NOMO-1 treated with dmso at 0.1 percent for 144 hours (cell line): ENCODE measurements around the gene CALN1.
A peak's percentile ranks its signal among the peaks of the same experiment; 100 is the strongest.
"Not testable (repeated sequence)": the region's sequence is repeated elsewhere in the genome, so short reads cannot be mapped to it uniquely, and the experiment has no call there.

Experiments
- DNase-seq: peaks from one replicate; lab custom pipeline; 2025; ENCODE audit not compliant: unreplicated experiment; lab: John Stamatoyannopoulos, UW

Gene CALN1

DNA sequence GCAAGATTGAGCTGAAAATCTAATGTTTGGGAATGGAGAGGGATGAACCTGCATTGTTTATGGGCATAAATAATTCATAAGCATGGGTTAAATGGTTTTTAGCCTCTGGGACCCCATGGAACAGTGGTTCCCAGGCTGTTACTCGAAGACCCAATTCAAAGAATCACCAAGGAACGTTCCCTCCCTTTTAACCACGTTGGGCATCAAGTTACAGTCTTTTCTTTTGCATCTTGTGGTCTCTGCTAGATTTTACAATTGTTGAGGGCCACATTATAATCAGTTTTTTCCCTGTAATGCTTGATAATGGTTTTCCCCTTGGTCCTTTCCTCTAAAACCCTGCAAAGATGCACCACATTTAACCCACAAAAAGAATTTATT lies 2.5 kb downstream of the CALN1 start:
- DNase-seq = no peak

DNA sequence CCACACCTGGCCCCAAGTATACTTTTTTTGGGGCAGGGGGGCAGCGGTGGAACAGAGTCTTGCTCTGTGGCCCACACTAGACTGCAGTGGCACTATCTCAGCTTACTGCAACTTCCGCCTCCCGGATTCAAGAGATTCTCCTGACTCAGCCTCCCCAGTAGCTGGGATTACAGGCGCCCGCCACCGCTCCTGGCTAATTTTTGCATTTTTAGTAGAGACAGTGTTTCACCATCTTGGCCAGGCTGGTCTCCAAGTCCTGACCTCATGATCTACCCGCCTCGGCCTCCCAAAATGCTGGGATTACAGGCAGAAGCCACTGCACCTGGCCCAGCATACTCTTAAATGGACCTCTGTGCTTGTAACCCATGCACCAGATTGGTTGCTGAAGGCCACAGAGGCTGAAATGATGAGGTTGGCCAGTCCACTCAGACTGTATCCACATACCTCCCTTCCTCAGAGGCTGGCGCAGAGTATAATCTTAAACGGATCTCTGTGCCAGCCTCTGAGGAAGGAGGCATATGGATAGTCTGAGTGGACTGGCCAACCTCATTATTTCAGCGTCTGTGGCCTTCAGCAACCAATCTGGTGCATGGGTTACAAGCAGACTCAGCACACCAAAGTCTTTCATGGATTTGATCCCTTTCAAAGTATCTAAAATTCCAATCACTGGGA lies 3.0 kb downstream of the CALN1 start:
- no peak for DNase-seq

DNA sequence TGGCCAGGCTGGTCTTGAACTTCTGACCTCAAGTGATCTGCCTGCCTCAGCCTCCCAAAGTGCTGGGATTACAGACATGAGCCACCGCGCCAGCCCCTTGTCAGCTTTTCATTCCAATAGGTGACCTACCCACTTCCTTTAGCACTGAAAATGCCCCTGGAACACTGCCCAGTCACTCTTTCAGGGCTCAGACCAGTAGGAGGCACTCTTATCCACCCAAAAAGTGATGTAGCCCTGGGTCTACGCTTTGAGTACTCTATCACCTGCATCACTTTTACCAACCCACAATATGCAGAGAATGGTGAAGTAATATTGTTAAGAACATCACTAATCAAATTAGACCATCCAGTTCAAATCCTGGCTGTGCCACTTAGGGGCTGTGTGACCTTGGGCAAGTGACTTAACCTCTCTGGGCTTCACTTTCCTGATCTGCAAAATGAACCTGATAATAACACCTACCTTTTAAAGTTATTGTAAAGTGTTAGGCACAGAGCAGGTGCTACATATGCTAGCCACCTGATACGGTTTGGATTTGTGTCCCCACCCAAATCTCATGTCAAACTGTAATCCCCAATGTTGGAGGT lies 5.2 kb downstream of the CALN1 start:
- no peak for DNase-seq

DNA sequence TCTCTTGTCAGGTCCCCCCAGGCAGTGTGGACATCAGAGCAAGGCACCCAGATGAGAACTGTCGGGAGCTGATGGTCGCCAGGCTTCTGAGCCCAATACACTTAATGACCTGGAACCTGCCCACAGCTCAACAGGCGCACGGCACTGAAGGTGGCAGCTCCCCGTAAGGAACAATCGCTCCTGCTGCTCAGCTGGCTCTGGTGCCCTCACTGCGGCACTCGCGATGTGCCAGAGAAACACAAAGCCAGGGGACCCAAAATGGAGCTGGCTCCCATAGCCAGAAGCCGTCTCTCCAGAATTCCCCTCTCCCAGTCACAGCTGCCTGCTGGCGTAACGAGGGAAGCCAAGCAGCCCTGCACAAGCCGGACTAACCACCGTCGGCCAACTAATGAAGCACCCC lies 6.3 kb downstream of the CALN1 start:
- no peak for DNase-seq

DNA sequence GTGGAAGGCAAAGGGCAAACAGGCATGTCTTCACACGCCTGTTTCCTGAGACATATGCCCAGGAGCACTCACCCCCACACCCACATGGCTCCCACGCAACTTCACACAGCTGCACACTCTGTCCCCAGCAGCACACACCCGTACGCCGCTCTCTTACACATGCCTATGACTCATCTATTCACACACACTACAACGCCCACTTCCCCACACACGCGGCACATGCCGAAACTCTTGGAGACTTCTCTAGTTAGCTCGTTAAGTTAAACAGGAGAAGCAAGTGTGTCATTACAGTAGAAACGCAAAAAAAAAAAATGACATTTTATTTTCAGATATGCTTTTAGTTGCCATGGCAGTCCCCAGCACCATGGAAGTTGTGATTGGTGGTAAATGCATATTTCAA lies 6.7 kb downstream of the CALN1 start:
- DNase-seq = peak; percentile 75

DNA sequence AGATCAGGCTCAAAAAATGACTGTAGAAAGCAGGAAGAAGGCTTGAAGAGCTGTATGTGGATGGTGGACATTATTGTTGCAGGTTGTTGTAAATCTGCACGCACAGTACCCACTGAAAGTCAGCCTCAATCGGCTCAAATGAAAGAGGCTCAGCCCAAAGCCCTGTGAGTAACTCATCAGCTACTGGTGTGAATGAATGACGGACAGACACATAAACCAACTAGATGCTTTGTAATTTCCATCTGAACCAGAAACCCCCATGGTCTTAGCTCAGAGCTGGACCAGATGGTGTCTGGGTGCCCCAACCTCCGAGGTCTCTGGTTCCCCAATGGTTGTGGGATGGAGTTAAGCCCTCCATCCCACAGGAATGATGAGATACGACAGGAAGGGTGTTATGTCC lies 7.4 kb downstream of the CALN1 start:
- DNase-seq = no peak

DNA sequence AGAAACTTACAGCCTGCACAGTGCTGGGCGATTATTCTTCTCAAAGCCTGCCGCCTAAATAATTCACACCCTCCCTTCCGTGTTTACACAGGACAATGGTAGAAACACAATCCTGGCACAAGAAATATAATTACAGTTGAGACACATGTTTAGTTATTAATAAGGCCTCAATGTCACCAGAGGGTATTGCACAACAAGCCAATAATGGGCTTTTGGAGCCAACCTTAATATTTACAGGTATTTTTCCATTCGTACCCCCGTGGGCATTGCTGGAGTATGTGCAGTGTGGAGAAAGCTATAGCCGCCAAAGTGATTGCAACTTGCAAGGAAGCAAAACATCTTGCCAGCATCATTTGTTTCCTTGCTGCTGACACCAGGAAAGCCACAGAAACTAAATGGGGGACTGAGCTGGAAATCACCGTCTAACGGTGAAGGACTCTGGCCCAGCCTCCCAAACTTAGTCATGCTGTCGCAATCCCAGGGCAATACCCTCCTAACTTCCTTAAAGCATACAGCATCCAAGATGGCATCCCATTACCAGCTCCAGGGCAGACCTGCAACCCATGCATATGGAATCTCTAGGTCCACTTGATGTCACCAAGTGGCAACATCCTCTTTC lies 8.6 kb downstream of the CALN1 start:
- DNase-seq = peak; percentile 69

DNA sequence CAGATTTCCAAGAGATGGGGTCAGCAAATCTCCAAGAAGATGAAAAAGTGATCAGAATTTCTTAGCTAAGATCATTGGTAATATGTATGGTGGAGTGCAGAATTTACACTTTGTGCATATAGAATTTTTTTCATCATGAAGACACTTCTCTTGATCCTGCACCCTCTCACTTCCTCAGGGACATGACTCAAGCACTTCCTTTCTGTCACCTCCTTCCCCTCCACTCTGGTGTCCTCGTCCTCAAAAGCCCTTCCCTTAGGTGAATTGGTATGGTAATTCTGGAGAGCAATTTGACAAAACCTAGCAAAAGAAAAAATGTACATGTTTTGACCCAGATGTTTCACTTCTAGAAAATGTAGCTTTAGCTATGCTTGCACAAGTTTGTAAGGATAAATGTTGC lies 18.1 kb downstream of the CALN1 start:
- DNase-seq = peak; percentile 27

DNA sequence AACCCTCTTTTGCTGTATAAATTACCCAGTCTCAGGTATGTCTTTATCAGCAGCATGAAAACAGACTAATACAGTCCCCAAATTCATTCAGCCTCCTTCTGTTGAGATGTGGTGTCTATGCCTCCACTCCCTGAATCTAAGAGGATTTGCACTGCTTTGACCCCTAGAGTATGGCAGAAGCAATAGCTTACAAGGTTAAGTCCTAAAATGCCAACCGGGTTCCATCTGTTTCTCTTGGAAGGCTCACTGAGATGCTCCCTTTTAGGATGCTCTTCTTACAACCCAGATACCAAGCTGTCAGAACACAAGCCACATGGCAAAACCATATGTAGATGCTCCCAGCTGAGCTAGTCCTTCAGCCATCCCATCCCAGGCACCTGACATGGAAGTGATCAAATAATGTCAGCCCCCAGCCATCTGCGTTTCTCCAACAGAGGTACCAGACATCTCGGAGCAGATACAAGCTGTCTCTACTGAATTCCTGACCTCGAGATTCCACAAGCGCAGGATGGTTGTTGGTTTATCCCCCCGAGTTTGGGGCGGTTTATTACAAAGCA lies 20.2 kb downstream of the CALN1 start:
- no peak for DNase-seq

DNA sequence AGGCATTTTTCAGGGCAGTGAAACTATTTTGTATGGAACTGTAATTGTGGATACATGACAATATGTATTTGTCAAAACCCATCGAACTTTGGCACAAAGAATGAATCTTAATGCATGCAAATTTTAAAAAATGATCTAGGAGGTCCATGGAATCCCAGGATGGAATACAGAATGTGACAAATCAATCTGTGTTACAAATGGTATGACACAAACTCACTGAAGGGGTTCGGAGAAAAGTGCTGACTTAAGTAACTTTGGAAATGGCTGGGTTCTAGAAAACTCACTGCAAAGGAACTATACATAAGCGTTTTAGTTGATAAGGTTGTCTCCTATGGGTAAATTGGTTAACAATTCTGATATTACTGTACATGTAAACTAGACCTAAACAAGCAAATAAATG lies 26.0 kb downstream of the CALN1 start:
- no peak for DNase-seq

DNA sequence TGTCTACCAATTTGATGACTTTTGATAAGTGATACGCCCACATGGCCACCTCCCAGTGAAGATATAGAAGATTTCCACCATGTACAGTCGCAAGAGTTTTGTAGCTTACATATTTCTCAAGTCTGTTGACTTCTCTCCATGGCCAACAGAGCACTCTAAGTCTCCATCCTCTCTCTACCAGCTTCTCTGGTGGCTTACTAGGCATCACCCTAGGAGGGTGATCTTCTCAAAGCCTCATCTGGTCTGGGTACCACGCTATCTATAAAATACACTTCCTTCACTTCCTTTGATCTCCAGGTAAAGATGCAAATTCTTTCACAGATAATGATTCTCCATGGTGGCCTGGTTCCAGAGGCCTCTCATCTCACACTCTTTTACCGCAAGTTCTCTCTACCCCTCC lies 49.9 kb downstream of the CALN1 start:
- DNase-seq = no peak

DNA sequence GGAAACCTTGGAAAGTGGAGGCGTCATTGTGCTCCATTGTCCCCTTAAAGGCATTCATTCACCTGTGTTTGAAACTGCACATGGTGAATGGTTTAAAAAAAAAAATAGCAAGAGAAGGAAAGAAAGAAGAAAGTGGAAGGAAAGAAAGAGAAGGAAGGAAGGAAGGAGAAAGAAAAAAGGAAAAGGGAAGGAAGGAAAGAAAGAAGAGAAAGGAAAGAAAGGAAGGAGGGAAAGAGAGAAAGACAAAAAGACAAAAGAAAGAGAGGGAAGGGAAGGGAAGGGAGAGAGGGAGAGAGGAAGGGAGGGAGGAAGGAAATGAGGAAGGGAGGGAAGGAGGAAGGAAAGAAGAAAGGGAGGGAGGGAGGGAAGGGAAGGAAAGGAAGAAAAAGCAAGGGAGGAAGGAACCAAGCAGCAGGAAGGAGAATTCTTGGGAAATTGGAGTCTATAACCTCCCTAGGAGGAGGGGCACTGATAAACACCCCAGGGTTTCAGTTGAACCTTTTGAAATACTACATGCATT lies 66.9 kb downstream of the CALN1 start:
- DNase-seq = no peak

DNA sequence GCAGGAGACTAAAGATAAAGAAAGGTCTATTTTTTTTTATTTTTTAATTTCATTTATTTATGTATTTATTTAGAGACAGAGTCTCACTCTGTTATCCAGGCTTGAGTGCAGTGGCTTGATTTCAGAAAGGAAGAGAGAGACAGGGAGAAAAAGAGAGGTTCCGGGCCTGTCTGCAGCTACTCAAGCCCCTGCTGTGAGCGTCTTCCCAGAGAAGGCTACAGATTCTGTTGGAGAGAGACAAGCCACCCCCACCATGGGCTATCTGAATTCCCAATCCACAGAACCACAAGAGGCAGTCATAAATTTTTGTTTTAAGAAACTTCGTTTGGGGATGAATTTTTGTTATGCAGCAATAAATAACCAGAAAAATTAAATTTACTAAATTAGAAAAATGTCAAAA lies 68.1 kb downstream of the CALN1 start:
- DNase-seq = no peak

DNA sequence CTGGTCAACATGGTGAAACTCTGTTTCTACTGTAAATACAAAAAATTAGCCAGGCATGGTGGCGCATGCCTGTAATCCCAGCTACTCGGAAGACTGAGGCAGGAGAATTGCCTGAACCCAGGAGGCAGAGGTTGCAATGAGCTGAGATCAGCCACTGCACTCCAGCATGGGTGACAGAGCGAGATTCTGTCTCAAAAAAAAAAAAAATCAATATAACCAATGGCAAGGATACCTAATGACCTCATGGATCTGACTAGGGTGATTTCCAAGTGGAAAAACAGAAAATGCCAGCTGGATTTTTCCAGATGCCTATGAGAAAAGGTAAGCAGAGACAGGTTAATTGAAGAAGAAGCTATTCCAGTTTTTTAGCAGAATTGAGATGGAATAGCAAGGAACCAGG lies 68.8 kb downstream of the CALN1 start:
- DNase-seq = not testable (repeated sequence)

DNA sequence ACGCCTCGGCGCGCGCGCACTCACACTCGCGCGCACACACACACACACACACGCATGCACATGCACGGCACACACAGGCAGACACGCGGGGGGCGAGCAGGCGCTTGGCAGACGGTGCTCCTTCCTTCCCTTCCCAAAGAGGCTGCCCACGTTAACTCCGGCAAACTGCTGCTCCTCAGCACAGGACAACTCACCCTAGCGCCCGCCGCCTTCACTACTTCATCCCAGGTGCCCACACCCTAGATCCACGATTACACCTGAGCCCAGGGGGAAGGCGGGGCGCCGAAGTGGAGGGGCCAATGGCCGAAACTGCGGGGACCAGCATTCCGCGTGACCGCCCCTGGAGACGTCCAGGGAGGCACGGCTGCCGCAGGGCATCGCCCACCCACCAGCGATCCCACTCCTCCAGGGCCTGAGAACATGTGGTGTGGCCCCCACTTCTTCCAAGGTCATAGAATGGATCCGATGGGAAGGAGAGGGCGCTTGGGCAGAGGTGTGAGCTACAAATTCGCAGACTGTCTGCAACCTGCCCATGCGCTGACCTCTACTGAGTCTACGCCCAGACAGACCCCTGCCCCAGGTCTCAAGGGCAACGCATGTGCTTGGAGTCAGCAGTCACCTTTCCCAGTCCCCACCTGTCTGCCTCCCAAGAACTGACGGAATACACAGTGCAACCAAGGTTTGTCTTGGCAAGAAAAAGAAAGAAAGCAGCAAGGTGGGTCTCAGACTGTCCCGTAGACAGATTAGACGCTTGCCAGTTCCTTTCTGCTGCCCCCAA lies 74.6 kb downstream of the CALN1 start:
- DNase-seq = no peak

DNA sequence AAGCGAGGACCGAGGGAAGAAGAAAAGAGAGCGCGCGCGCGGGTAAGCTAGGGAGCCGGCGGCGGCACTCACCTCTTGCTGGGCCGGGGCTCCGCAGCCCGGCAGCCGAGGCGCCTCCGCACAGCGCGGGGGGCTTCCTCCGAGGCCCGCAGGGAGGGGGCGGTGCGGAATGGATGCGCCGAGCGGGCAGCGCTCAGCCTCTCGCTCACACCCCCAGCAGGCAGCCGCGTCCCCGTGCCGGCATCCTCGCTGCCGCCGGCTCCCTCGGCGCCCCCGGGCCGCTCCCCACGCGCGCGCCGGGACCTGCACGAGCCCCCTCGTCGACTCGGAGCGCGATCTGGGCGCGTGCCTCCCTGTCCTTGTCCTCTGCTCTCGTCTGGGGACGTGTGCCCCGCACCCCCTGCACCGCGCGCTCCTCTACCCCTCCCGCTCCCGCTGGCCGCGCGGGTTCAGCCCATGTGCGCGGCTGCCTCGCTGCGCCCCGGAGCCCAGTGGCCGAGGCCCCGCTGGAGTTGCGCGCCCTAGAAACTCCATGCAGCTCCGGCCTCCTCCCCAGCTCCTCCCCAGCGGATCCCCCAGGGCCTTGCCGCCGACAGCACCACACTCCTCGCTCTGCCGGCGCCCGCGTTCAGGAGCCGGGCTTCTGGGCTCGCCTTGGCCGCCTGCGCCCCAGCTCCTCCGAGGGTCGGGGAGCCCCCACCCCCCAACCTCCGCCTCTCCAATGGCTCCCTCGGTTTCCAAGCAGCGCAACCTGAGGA lies 75.3 kb downstream of the CALN1 start:
- no peak for DNase-seq

DNA sequence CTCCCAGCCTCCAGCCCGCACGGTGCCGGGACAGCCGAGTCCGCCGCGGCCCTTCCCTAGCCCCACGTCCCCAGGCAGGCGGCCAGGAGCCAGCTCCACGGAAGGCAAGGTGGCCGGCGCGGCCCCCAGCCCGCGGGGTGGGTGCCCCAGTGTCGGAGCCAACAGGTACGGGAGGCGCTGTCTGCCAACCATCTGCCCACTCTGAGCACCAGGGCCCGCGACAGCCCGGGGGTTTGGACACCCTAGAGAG lies 75.8 kb downstream of the CALN1 start:
- DNase-seq = no peak

DNA sequence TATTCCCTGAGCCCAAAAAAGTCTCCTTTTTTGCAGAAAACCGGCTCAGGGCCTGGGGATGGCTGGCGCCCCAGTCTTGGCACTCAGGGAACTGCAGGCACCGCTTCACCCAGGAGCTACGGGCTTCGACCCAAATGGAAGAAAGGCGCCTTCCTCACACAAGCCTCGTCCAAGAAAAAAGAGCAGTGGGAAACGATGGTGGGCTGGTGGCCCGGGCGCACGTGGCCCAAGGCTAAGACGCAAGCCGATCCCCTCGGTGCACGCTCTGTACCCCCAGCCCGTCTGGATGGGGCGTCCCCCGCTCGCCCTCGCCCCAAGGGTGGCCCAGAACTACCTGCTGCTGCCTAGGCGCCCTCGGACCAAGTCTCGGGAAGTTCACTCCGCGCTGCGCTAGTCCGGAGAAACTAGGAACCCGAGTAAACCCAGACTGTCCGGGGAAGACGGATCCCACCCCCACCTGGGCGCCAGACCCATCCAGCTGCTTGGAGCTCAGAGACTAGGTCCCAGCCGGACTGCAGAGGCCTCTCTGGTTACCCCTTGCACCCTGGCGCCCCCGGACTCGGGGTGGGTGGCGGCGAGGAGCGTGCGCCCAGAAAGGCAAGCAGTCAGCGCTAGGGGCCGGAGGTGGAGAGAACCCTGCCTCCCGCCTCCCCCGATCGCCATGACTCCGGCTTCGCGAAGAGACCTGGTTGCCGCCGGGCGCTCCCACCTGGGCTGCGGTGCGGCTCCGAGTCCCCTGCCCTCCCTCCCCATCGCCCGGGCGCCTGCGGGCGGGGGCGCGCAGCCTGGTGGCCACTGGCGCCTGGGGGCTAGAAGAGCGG lies 76.4 kb downstream of the CALN1 start:
- DNase-seq = no peak

DNA sequence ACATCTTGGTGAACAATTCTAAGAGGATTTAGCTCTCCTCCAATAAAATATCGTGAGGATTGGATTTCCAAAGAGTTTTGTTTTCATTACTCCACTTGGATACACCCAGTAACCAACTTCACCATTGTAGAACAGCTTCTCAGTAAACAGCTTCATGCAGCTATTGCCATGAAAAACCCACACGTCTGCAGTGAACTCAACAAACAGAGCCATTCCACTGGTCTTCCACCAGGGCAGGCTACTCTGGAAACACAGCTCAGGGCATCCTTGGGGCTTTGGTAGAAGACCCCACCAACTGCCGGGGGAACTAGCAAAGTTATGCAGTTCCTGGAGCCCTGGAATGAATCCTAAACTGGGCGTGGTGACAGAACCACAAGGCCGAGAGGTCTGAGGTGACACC lies 77.4 kb downstream of the CALN1 start:
- DNase-seq = no peak

DNA sequence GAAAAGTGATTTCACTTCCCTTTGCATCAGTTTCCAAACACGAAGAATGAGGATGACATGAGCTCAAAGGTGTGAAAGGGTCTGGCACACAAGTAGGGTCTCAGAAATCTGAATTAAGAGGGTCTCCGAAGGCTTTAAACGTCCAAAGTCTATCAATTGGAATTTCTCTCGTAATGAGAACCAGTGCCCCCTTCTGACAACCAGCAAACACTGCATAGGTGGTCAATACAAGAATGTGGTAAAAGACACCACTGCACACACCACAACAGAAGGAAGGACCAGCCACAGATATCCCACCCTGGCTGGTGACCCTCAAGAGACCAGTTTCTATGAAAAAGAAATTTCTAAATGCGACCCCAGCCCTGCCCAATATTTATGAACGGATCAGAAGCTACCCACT lies 78.1 kb downstream of the CALN1 start:
- no peak for DNase-seq
